HG03025 (cell line): Measurements from ENCODE around the gene BFAR.
"Not testable (repeated sequence)": the region's sequence is repeated elsewhere in the genome, so short reads cannot be mapped to it uniquely, and the experiment has no call there.

Source experiments
- ATAC-seq: cut with Tn5 transposase; IDR thresholded peaks from one replicate; pipeline ENCODE4 v1.9.1; 2021; ENCODE audit warnings: mild to moderate bottlenecking, moderate library complexity; ENCODE audit not compliant: unreplicated experiment, low FRiP score

Gene BFAR

GRCh38 chr16:14632693-14633569, at the start of gene BFAR:
Gene BFAR (plus strand): TSS chr16:14632951. CDS start chr16:14644347, 11,396 bp downstream.
- peak; percentile 78 for ATAC-seq

- ATAC-seq: no peak
Measured at GRCh38 chr16:14585287-14585686, 47.5 kb upstream of the BFAR start.

GRCh38 chr16:14586637-14587305, 46.0 kb upstream of the BFAR start:
- no peak for ATAC-seq

GRCh38 chr16:14600164-14600563, 32.6 kb upstream of the BFAR start:
- no peak for ATAC-seq

- ATAC-seq: no peak
Measured at GRCh38 chr16:14602443-14602963, 30.2 kb upstream of the BFAR start.

- ATAC-seq: no peak
Measured at GRCh38 chr16:14606102-14606501, 26.6 kb upstream of the BFAR start.

- no peak for ATAC-seq
Measured at GRCh38 chr16:14608111-14608566, 24.6 kb upstream of the BFAR start.

- no peak for ATAC-seq
Measured at GRCh38 chr16:14608604-14609003, 24.1 kb upstream of the BFAR start.

- no peak for ATAC-seq
Measured at GRCh38 chr16:14609716-14610115, 23.0 kb upstream of the BFAR start.

GRCh38 chr16:14611660-14612059, 21.1 kb upstream of the BFAR start:
- ATAC-seq: no peak

- no peak for ATAC-seq
Measured at GRCh38 chr16:14613991-14614390, 18.8 kb upstream of the BFAR start.

GRCh38 chr16:14616280-14616679, 16.5 kb upstream of the BFAR start:
- ATAC-seq: no peak

- no peak for ATAC-seq
Measured at GRCh38 chr16:14618566-14618965, 14.2 kb upstream of the BFAR start.

GRCh38 chr16:14627078-14627477, 5.7 kb upstream of the BFAR start:
- no peak for ATAC-seq

GRCh38 chr16:14628806-14629611, 3.7 kb upstream of the BFAR start:
- no peak for ATAC-seq

GRCh38 chr16:14629612-14629918, 3.2 kb upstream of the BFAR start:
- no peak for ATAC-seq

GRCh38 chr16:14629919-14630619, 2.7 kb upstream of the BFAR start, which contains the start of gene PARN:
Gene PARN (minus strand): TSS chr16:14630260. CDS start chr16:14630125, 135 bp downstream.
- no peak for ATAC-seq

- ATAC-seq: not testable (repeated sequence)
Measured at GRCh38 chr16:14630620-14631330, 2.0 kb upstream of the BFAR start.

GRCh38 chr16:14634389-14634725, 1.6 kb downstream of the BFAR start:
- no peak for ATAC-seq
